ENCODE results near the gene TNS1. TPM values are rescaled to one million over a fixed set of nuclear protein-coding genes. Genes with fewer than 3 reads are reported as not detected.

TNS1 gene
- polyA plus RNA-seq, 3 donors: 0.26 to 1.6 (median 1.5) TPM

GRCh38 chr2:217928324-217929181 is 74.2 kb downstream of the TNS1 start:
- Histone ChIP-seq H3K4me1 (ENCODE audit: control insufficient read depth in 1 of 2, insufficient read depth in 2 of 2, low read length in 2 of 2) (peaks cover 26 to 38% of the 10 kb centered on the region in 2 donors), H3K4me2 (replicated peaks; ENCODE audit: extremely low read depth, low read length, poor library complexity, severe bottlenecking) (no peak overlapping the region), H3K9me3 (replicated peaks in 1 of 2; ENCODE audit: control insufficient read depth in 1 of 2, insufficient read depth in 1 of 2, low read length in 2 of 2) (no peaks in the 10 kb centered on the region), H3K4me3 (replicated peaks in 1 of 3; ENCODE audit: low read depth in 2 of 3, low read length in 3 of 3) (no peak overlapping the region), H3K36me3 (replicated peaks in 1 of 2; ENCODE audit: control insufficient read depth in 1 of 2, insufficient read depth in 2 of 2, low read length in 2 of 2) (no peaks in the 10 kb centered on the region), H3K27me3 (ENCODE audit: control insufficient read depth in 2 of 2, insufficient read depth in 2 of 2, low read length in 2 of 2) (no peaks in the 10 kb centered on the region), H2AFZ (ENCODE audit: insufficient read depth, low read depth, low read length, poor library complexity, severe bottlenecking) (peak overlapping the region; percentile 26), H3K79me2 (ENCODE audit: insufficient read depth, low read length) (no peaks in the 10 kb centered on the region), H4K20me1 (ENCODE audit: insufficient read depth, low read length) (no peaks in the 10 kb centered on the region), H3K9ac (ENCODE audit: insufficient read depth, low read length, poor library complexity, severe bottlenecking) (peak overlapping the region; percentile 58), H3K27ac (ENCODE audit: low read depth in 1 of 2, low read length in 2 of 2) (peak overlapping the region; percentile 43 to 74)
- WGBS (ENCODE audit: insufficient coverage): 59% methylated on average over 5 of the region's 7 CpGs
- H3K9me3 Mint-ChIP-seq: peaks cover 0 to 5% (median 0%) of the 10 kb centered on the region in 7 donors
- H3K27me3 Mint-ChIP-seq (ENCODE audit: low read depth in 3 of 3): peaks cover 5 to 10% (median 7%) of the 10 kb centered on the region in 3 donors
- intact Hi-C loops (cut with micrococcal nuclease): no loop called here
- H3K4me3 Mint-ChIP-seq: peak overlapping the region in 1 of 2 donors; percentile 42
- H3K36me3 Mint-ChIP-seq: peaks cover 0 to 28% of the 10 kb centered on the region in 2 donors
- peaks cover 49% of the 10 kb centered on the region for H3K4me1 Mint-ChIP-seq
- H3K27ac Mint-ChIP-seq: peak overlapping the region; percentile 59 to 86 (median 79)
- no peak for TF ChIP-seq CTCF (IDR thresholded peaks at IDR 0.05)
- DNase-seq: peak; percentile 84 to 94 (median 92)

DNA sequence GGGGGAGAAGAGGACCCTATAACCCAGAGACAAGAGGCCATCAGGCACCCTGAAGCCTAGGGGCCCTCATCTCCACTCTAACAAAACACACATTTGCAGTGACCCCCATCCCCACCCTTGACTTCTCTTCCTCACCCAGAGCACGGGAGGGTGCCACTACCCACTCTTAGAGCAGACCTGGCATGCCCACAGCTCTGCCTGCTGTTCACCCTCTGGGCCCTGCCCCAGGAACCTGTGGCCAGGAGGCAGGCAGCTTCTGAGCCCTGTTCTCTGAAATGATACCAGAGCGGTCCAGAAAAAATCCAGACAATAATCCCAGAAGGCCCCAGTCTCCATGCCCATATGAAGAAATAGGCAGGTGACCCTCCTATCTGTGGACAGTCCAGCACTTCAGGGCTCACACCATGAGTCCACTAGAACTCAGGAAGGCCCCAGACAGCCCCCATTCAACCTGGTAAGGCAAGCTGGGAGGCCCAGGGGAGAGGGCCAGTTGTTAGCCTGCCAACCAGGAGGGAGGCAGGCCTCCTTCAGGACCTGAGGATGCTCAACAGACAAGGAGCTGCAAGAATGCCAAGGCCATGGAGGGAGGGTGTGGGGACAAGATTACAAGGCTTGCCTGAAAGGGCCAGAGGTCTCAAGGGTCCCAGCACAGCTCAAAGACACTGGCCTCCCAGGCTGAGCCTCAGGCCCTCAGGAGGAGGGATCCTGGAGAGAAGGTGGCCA is 75.0 kb downstream of the TNS1 start:
- H3K9ac ChIP-seq (ENCODE audit: insufficient read depth, low read length, poor library complexity, severe bottlenecking): peak overlapping the region; percentile 58
- no peaks in the 10 kb centered on the region for H3K36me3 ChIP-seq (replicated peaks in 1 of 2; ENCODE audit: control insufficient read depth in 1 of 2, insufficient read depth in 2 of 2, low read length in 2 of 2)
- no peaks in the 10 kb centered on the region for H3K79me2 ChIP-seq (ENCODE audit: insufficient read depth, low read length)
- H3K4me2 ChIP-seq (replicated peaks; ENCODE audit: extremely low read depth, low read length, poor library complexity, severe bottlenecking): no peak overlapping the region
- intact Hi-C loops (cut with micrococcal nuclease): no loop called here
- H3K9me3 ChIP-seq (replicated peaks in 1 of 2; ENCODE audit: control insufficient read depth in 1 of 2, insufficient read depth in 1 of 2, low read length in 2 of 2): no peaks in the 10 kb centered on the region
- no peak for TF ChIP-seq CTCF (IDR thresholded peaks at IDR 0.05)
- H3K27me3 ChIP-seq (ENCODE audit: control insufficient read depth in 2 of 2, insufficient read depth in 2 of 2, low read length in 2 of 2): no peaks in the 10 kb centered on the region
- H3K27ac ChIP-seq (ENCODE audit: low read depth in 1 of 2, low read length in 2 of 2): peak overlapping the region; percentile 43 to 74
- no peak overlapping the region for H3K4me3 ChIP-seq (replicated peaks in 1 of 3; ENCODE audit: low read depth in 2 of 3, low read length in 3 of 3)
- peak overlapping the region; percentile 26 for H2AFZ ChIP-seq (ENCODE audit: insufficient read depth, low read depth, low read length, poor library complexity, severe bottlenecking)
- Mint-ChIP-seq H3K4me1 (peaks cover 42% of the 10 kb centered on the region), H3K4me3 (no peak overlapping the region), H3K27me3 (ENCODE audit: low read depth in 3 of 3) (peaks cover 5 to 10% (median 5%) of the 10 kb centered on the region in 3 donors), H3K36me3 (peaks cover 0 to 23% of the 10 kb centered on the region in 2 donors), H3K9me3 (peaks cover 0 to 5% (median 0%) of the 10 kb centered on the region in 7 donors), H3K27ac (peak overlapping the region; percentile 20 to 86 (median 74))
- H3K4me1 ChIP-seq (ENCODE audit: control insufficient read depth in 1 of 2, insufficient read depth in 2 of 2, low read length in 2 of 2): peaks cover 22 to 31% of the 10 kb centered on the region in 2 donors
- no peak for DNase-seq
- 83% methylated on average over 2 of the region's 2 CpGs for WGBS (ENCODE audit: insufficient coverage)
- no peaks in the 10 kb centered on the region for H4K20me1 ChIP-seq (ENCODE audit: insufficient read depth, low read length)

Data from CD14-positive monocyte (primary cell).